ENCODE data around the gene GOLGA3. TPM values are rescaled to one million over a fixed set of nuclear protein-coding genes. Genes with fewer than 3 reads are reported as not detected.

GOLGA3 gene
- total RNA-seq, 4 donors from 2014 or later, result 37.0 to 62.2 (median 54.0) TPM

- H3K4me1 ChIP-seq, result no peaks in the 10 kb centered on the region
- no peak overlapping the region for H3K27ac ChIP-seq
- intact Hi-C loops (cut with DNase I), result no loop called here
- TF ChIP-seq CTCF (IDR thresholded peaks at IDR 0.05) (no peak), POLR2A (IDR thresholded peaks at IDR 0.05) (no peak)
- 74 to 82% methylated on average over 9 to 11 of the region's 30 CpGs for WGBS, 2 donors
- no peak for DNase-seq
- no peaks in the 10 kb centered on the region for H3K9me3 ChIP-seq
- H3K27me3 ChIP-seq, result no peaks in the 10 kb centered on the region
- peaks cover 37 to 98% (median 46%) of the 10 kb centered on the region in 3 donors for H3K36me3 ChIP-seq
- H3K4me3 ChIP-seq, result no peak overlapping the region
These were observed 104.0 kb downstream of the GOLGA3 start for GRCh38 chr12:132724506-132725241.

- no peaks in the 10 kb centered on the region for H3K4me1 ChIP-seq
- H3K36me3 ChIP-seq, result peaks cover 47 to 100% (median 55%) of the 10 kb centered on the region in 3 donors
- H3K9me3 ChIP-seq, result no peaks in the 10 kb centered on the region
- DNase-seq, result no peak
- no peak overlapping the region for H3K27ac ChIP-seq
- WGBS, 2 donors, result 83 to 91% methylated on average over 2 of the region's 2 CpGs
- no peak for TF ChIP-seq POLR2A (IDR thresholded peaks at IDR 0.05)
- no peak for TF ChIP-seq CTCF (IDR thresholded peaks at IDR 0.05)
- intact Hi-C loops (cut with DNase I), result no loop called here
- no peaks in the 10 kb centered on the region for H3K27me3 ChIP-seq
- H3K4me3 ChIP-seq, result no peak overlapping the region
These were observed 104.9 kb downstream of the GOLGA3 start for GRCh38 chr12:132723764-132724140.

GRCh38 chr12:132723015-132723763, 105.5 kb downstream of the GOLGA3 start:
- Histone ChIP-seq H3K27ac (no peak overlapping the region), H3K36me3 (peaks cover 47 to 99% (median 54%) of the 10 kb centered on the region in 3 donors), H3K9me3 (no peaks in the 10 kb centered on the region), H3K27me3 (no peaks in the 10 kb centered on the region), H3K4me1 (no peaks in the 10 kb centered on the region), H3K4me3 (no peak overlapping the region)
- no peak for TF ChIP-seq CTCF (IDR thresholded peaks at IDR 0.05)
- TF ChIP-seq POLR2A (IDR thresholded peaks at IDR 0.05), result no peak
- WGBS, 2 donors, result 82 to 87% methylated on average over 15 to 16 of the region's 30 CpGs
- intact Hi-C loops (cut with DNase I), result no loop called here
- no peak for DNase-seq

GRCh38 chr12:132720606-132721345, 107.9 kb downstream of the GOLGA3 start:
- no peak overlapping the region for H3K27ac ChIP-seq
- no peak for TF ChIP-seq CTCF (IDR thresholded peaks at IDR 0.05)
- no peak for TF ChIP-seq POLR2A (IDR thresholded peaks at IDR 0.05)
- H3K4me3 ChIP-seq, result no peak overlapping the region
- no peaks in the 10 kb centered on the region for H3K27me3 ChIP-seq
- no peaks in the 10 kb centered on the region for H3K4me1 ChIP-seq
- intact Hi-C loops (cut with DNase I), result no loop called here
- H3K9me3 ChIP-seq, result no peaks in the 10 kb centered on the region
- DNase-seq, result no peak
- peaks cover 35 to 99% (median 57%) of the 10 kb centered on the region in 3 donors for H3K36me3 ChIP-seq
- WGBS, 2 donors, result 89 to 96% methylated on average over 14 to 23 of the region's 25 CpGs

- no peak for TF ChIP-seq CTCF (IDR thresholded peaks at IDR 0.05)
- TF ChIP-seq POLR2A (IDR thresholded peaks at IDR 0.05), result no peak
- intact Hi-C loops (cut with DNase I), result no loop called here
- 89 to 95% methylated on average over 7 of the region's 12 CpGs for WGBS, 2 donors
- no peak for DNase-seq
- H3K4me3 ChIP-seq, result no peak overlapping the region
- no peaks in the 10 kb centered on the region for H3K27me3 ChIP-seq
- H3K9me3 ChIP-seq, result no peaks in the 10 kb centered on the region
- peaks cover 30 to 99% (median 53%) of the 10 kb centered on the region in 3 donors for H3K36me3 ChIP-seq
- no peaks in the 10 kb centered on the region for H3K4me1 ChIP-seq
- H3K27ac ChIP-seq, result no peak overlapping the region
These were observed 108.7 kb downstream of the GOLGA3 start for GRCh38 chr12:132719954-132720324.

Data from esophagus squamous epithelium (tissue), 5 donors.